ENCODE data around the gene TCF7L1. TPM values are rescaled to one million over a fixed set of nuclear protein-coding genes. Genes with fewer than 3 reads are reported as not detected.
A peak's percentile ranks its signal among the peaks of the same experiment; 100 is the strongest.
"Not testable (repeated sequence)": the region's sequence is repeated elsewhere in the genome, so short reads cannot be mapped to it uniquely, and the experiment has no call there.

Gene TCF7L1
- total RNA-seq, 8 experiments from 2014 or later, result 1.4 to 10.1 (median 3.4) TPM

- in situ Hi-C loops (cut with MboI; ENCODE audit: low pct_unique_long_range_greater_than_20kb in 2 of 9, low sequenced_read_pairs in 9 of 9, unreplicated experiment in 9 of 9), result loop anchor here in 6 of 9 experiments (10.0 to 25.0 kb wide), 2 partner anchors 150 to 152 kb away; no protein-coding TSS in a partner anchor
- 0 to 90% (median 3%) methylated on average over 1 to 34 of the region's 46 CpGs; no CpG with 5 or more reads in 4 of the 10 experiments for WGBS, 10 experiments
- peaks cover 2 to 9% of the 10 kb centered on the region in 2 donors for H3K4me1 ChIP-seq (replicated peaks in 1 of 2)
- H3K27ac ChIP-seq, result peak overlapping the region in 1 of 2 donors; percentile 71
- no peak for ATAC-seq (replicated peaks in 6 of 8)
- H3K4me3 ChIP-seq, result peak overlapping the region; percentile 42 to 68 (median 48)
Observed at GRCh38 chr2:85134896-85135659, 1.9 kb downstream of the TCF7L1 start.

GRCh38 chr2:85135660-85135914, 2.4 kb downstream of the TCF7L1 start:
- in situ Hi-C loops (cut with MboI; ENCODE audit: low pct_unique_long_range_greater_than_20kb in 2 of 9, low sequenced_read_pairs in 9 of 9, unreplicated experiment in 9 of 9), result loop anchor here in 6 of 9 experiments (10.0 to 25.0 kb wide), 2 partner anchors 149 to 152 kb away; no protein-coding TSS in a partner anchor
- WGBS, 10 experiments, result no CpG with 5 or more reads among the region's 4 CpGs
- Histone ChIP-seq H3K27ac (no peak overlapping the region), H3K4me1 (replicated peaks in 1 of 2) (peaks cover 2 to 9% of the 10 kb centered on the region in 2 donors), H3K4me3 (peak overlapping the region in 1 of 5 donors; percentile 48)
- no peak for ATAC-seq (replicated peaks in 6 of 8)

GRCh38 chr2:85137156-85137555, 4.0 kb downstream of the TCF7L1 start:
- Histone ChIP-seq H3K27ac (no peak overlapping the region), H3K4me3 (no peak overlapping the region), H3K4me1 (replicated peaks in 1 of 2) (peaks cover 2 to 9% of the 10 kb centered on the region in 2 donors)
- no peak for ATAC-seq (replicated peaks in 6 of 8)
- WGBS, 10 experiments, result 40 to 100% (median 86%) methylated on average over 1 of the region's 1 CpG; no CpG with 5 or more reads in 7 of the 10 experiments
- in situ Hi-C loops (cut with MboI; ENCODE audit: low pct_unique_long_range_greater_than_20kb in 2 of 9, low sequenced_read_pairs in 9 of 9, unreplicated experiment in 9 of 9), result loop anchor here in 6 of 9 experiments (10.0 to 25.0 kb wide), 2 partner anchors 148 to 150 kb away; no protein-coding TSS in a partner anchor

GRCh38 chr2:85143463-85144082, 10.4 kb downstream of the TCF7L1 start:
- Histone ChIP-seq H3K27ac (no peak overlapping the region), H3K4me3 (no peak overlapping the region), H3K4me1 (replicated peaks in 1 of 2) (no peaks in the 10 kb centered on the region)
- in situ Hi-C loops (cut with MboI; ENCODE audit: low pct_unique_long_range_greater_than_20kb in 2 of 9, low sequenced_read_pairs in 9 of 9, unreplicated experiment in 9 of 9), result loop anchor here in 3 of 9 experiments (25.0 kb wide), 1 partner anchor 144 kb away; no protein-coding TSS in a partner anchor
- no peak for ATAC-seq (replicated peaks in 6 of 8)
- 74 to 100% (median 87%) methylated on average over 2 to 8 of the region's 8 CpGs for WGBS, 10 experiments

GRCh38 chr2:85145116-85145820, 12.1 kb downstream of the TCF7L1 start:
- no peak overlapping the region for H3K27ac ChIP-seq
- H3K4me1 ChIP-seq (replicated peaks in 1 of 2), result no peaks in the 10 kb centered on the region
- WGBS, 10 experiments, result 67 to 100% (median 80%) methylated on average over 1 to 2 of the region's 4 CpGs; no CpG with 5 or more reads in 5 of the 10 experiments
- in situ Hi-C loops (cut with MboI; ENCODE audit: low pct_unique_long_range_greater_than_20kb in 2 of 9, low sequenced_read_pairs in 9 of 9, unreplicated experiment in 9 of 9), result loop anchor here in 3 of 9 experiments (25.0 kb wide), 1 partner anchor 142 kb away; no protein-coding TSS in a partner anchor
- no peak for ATAC-seq (replicated peaks in 6 of 8)
- no peak overlapping the region for H3K4me3 ChIP-seq

- H3K4me1 ChIP-seq (replicated peaks in 1 of 2), result no peaks in the 10 kb centered on the region
- in situ Hi-C loops (cut with MboI; ENCODE audit: low pct_unique_long_range_greater_than_20kb in 2 of 9, low sequenced_read_pairs in 9 of 9, unreplicated experiment in 9 of 9), result loop anchor here in 3 of 9 experiments (25.0 kb wide), 1 partner anchor 139 kb away; no protein-coding TSS in a partner anchor
- H3K4me3 ChIP-seq, result no peak overlapping the region
- ATAC-seq (replicated peaks in 6 of 8), result peak in 2 of 8 experiments; percentile 42 to 49
- 25 to 67% (median 43%) methylated on average over 2 of the region's 2 CpGs; no CpG with 5 or more reads in 5 of the 10 experiments for WGBS, 10 experiments
- no peak overlapping the region for H3K27ac ChIP-seq
Observed at GRCh38 chr2:85148190-85148589, 15.0 kb downstream of the TCF7L1 start.

- 17 to 100% (median 100%) methylated on average over 1 of the region's 1 CpG; no CpG with 5 or more reads in 1 of the 10 experiments for WGBS, 10 experiments
- ATAC-seq (replicated peaks in 6 of 8), result no peak
- H3K4me3 ChIP-seq, result no peak overlapping the region
Observed at GRCh38 chr2:85151026-85151425, 17.8 kb downstream of the TCF7L1 start.

GRCh38 chr2:85152895-85153294, 19.7 kb downstream of the TCF7L1 start:
- H3K4me1 ChIP-seq (replicated peaks in 1 of 2), result no peaks in the 10 kb centered on the region
- no peak overlapping the region for H3K27ac ChIP-seq
- 66 to 100% (median 84%) methylated on average over 1 to 2 of the region's 2 CpGs for WGBS, 10 experiments
- H3K4me3 ChIP-seq, result no peak overlapping the region
- no peak for ATAC-seq (replicated peaks in 6 of 8)
- in situ Hi-C loops (cut with MboI; ENCODE audit: low pct_unique_long_range_greater_than_20kb in 2 of 9, low sequenced_read_pairs in 9 of 9, unreplicated experiment in 9 of 9), result no loop called here

More at GRCh38 chr2:85151026-85151425, 17.8 kb downstream of the TCF7L1 start:
- Histone ChIP-seq H3K4me1 (replicated peaks in 1 of 2) (no peaks in the 10 kb centered on the region), H3K27ac (no peak overlapping the region)
- in situ Hi-C loops (cut with MboI; ENCODE audit: low pct_unique_long_range_greater_than_20kb in 2 of 9, low sequenced_read_pairs in 9 of 9, unreplicated experiment in 9 of 9), result no loop called here

GRCh38 chr2:85154048-85154753, 21.0 kb downstream of the TCF7L1 start:
- no peaks in the 10 kb centered on the region for H3K4me1 ChIP-seq (replicated peaks in 1 of 2)
- no peak overlapping the region for H3K27ac ChIP-seq
- 16 to 92% (median 79%) methylated on average over 2 to 7 of the region's 7 CpGs; no CpG with 5 or more reads in 1 of the 10 experiments for WGBS, 10 experiments
- in situ Hi-C loops (cut with MboI; ENCODE audit: low pct_unique_long_range_greater_than_20kb in 2 of 9, low sequenced_read_pairs in 9 of 9, unreplicated experiment in 9 of 9), result no loop called here
- no peak overlapping the region for H3K4me3 ChIP-seq
- ATAC-seq (replicated peaks in 6 of 8), result peak in 2 of 8 experiments; percentile 42 to 79

GRCh38 chr2:85155082-85155481, 21.9 kb downstream of the TCF7L1 start:
- 80 to 95% (median 85%) methylated on average over 1 to 5 of the region's 8 CpGs; no CpG with 5 or more reads in 5 of the 10 experiments for WGBS, 10 experiments
- not testable (repeated sequence) for ATAC-seq (replicated peaks in 6 of 8)

GRCh38 chr2:85156153-85156552, 23.0 kb downstream of the TCF7L1 start:
- ATAC-seq (replicated peaks in 6 of 8), result peak in 3 of 8 experiments; percentile 34 to 70 (median 46)
- H3K4me1 ChIP-seq (replicated peaks in 1 of 2), result peaks cover 0 to under 1% of the 10 kb centered on the region in 2 donors
- in situ Hi-C loops (cut with MboI; ENCODE audit: low pct_unique_long_range_greater_than_20kb in 2 of 9, low sequenced_read_pairs in 9 of 9, unreplicated experiment in 9 of 9), result no loop called here
- no peak overlapping the region for H3K4me3 ChIP-seq
- H3K27ac ChIP-seq, result no peak overlapping the region
- WGBS, 10 experiments, result 74 to 100% (median 86%) methylated on average over 1 to 5 of the region's 7 CpGs; no CpG with 5 or more reads in 2 of the 10 experiments

More at GRCh38 chr2:85155082-85155481, 21.9 kb downstream of the TCF7L1 start:
- H3K4me1 ChIP-seq (replicated peaks in 1 of 2); H3K4me3 ChIP-seq; in situ Hi-C loops (cut with MboI; ENCODE audit: low pct_unique_long_range_greater_than_20kb in 2 of 9, low sequenced_read_pairs in 9 of 9, unreplicated experiment in 9 of 9); H3K27ac ChIP-seq: not testable (repeated sequence)

- peak in 3 of 8 experiments; percentile 65 to 75 (median 75) for ATAC-seq (replicated peaks in 6 of 8)
- H3K4me3 ChIP-seq, result no peak overlapping the region
- H3K4me1 ChIP-seq (replicated peaks in 1 of 2), result peaks cover 0 to 4% of the 10 kb centered on the region in 2 donors
- 55 to 93% (median 80%) methylated on average over 1 to 3 of the region's 3 CpGs; no CpG with 5 or more reads in 7 of the 10 experiments for WGBS, 10 experiments
- in situ Hi-C loops (cut with MboI; ENCODE audit: low pct_unique_long_range_greater_than_20kb in 2 of 9, low sequenced_read_pairs in 9 of 9, unreplicated experiment in 9 of 9), result no loop called here
- no peak overlapping the region for H3K27ac ChIP-seq
Observed at GRCh38 chr2:85156619-85157018, 23.4 kb downstream of the TCF7L1 start.

Data from motor neuron (in vitro differentiated cells).